T-helper 22 cell (primary cell): ENCODE measurements around the gene CDK6.

Experiments used
- DNase-seq: peaks from one replicate; pipeline ENCODE4 v3.0.0-alpha.2; 2020; ENCODE audit warnings: low read depth

CDK6 gene

GRCh38 chr7:92826258-92826938 lies 10.0 kb downstream of the CDK6 start:
- DNase-seq, result no peak

- no peak for DNase-seq
Measured at GRCh38 chr7:92824901-92825480, 11.4 kb downstream of the CDK6 start.

GRCh38 chr7:92824450-92824849 lies 11.9 kb downstream of the CDK6 start:
- no peak for DNase-seq

- DNase-seq, result no peak
Measured at GRCh38 chr7:92823042-92823441, 13.3 kb downstream of the CDK6 start.

- DNase-seq, result no peak
Measured at GRCh38 chr7:92820191-92820590, 16.2 kb downstream of the CDK6 start.

GRCh38 chr7:92817398-92817797 lies 19.0 kb downstream of the CDK6 start:
- no peak for DNase-seq

- DNase-seq, result no peak
Measured at GRCh38 chr7:92815412-92815811, 21.0 kb downstream of the CDK6 start.

GRCh38 chr7:92813390-92814024 lies 22.9 kb downstream of the CDK6 start:
- DNase-seq, result no peak

- DNase-seq, result no peak
Measured at GRCh38 chr7:92811158-92811557, 25.2 kb downstream of the CDK6 start.

- DNase-seq, result peak; percentile 46
Measured at GRCh38 chr7:92809760-92810573, 26.4 kb downstream of the CDK6 start.

- no peak for DNase-seq
Measured at GRCh38 chr7:92809397-92809759, 27.0 kb downstream of the CDK6 start.

- DNase-seq, result no peak
Measured at GRCh38 chr7:92808635-92809034, 27.7 kb downstream of the CDK6 start.

- DNase-seq, result no peak
Measured at GRCh38 chr7:92808006-92808405, 28.4 kb downstream of the CDK6 start.

- DNase-seq, result no peak
Measured at GRCh38 chr7:92806496-92806895, 29.9 kb downstream of the CDK6 start.

- DNase-seq, result no peak
Measured at GRCh38 chr7:92802406-92802805, 34.0 kb downstream of the CDK6 start.

- DNase-seq, result no peak
Measured at GRCh38 chr7:92799446-92800211, 36.7 kb downstream of the CDK6 start.

- DNase-seq, result no peak
Measured at GRCh38 chr7:92798517-92799249, 37.7 kb downstream of the CDK6 start.

GRCh38 chr7:92797693-92798092 lies 38.7 kb downstream of the CDK6 start:
- DNase-seq, result no peak

GRCh38 chr7:92797284-92797683 lies 39.1 kb downstream of the CDK6 start:
- DNase-seq, result no peak

- DNase-seq, result no peak
Measured at GRCh38 chr7:92794831-92795230, 41.5 kb downstream of the CDK6 start.

- no peak for DNase-seq
Measured at GRCh38 chr7:92794391-92794790, 42.0 kb downstream of the CDK6 start.
